Transverse colon (tissue), 4 donors: ENCODE measurements around the gene SRGN.

Experiments used
- CTCF ChIP-seq, 5 experiments: fragments of 200-600 bp in 3 of 5; fragments of 450-650 bp in 2 of 5; sonication (generic) in 3 of 5; IDR thresholded peaks; 1 replicate in 2 of 5; 2 replicates in 3 of 5; pipeline ENCODE4 v1.5.1; 2016 to 2017; ENCODE audit warnings: antibody characterized with exemption in 5 of 5, inconsistent platforms in 3 of 5, mild to moderate bottlenecking in 2 of 5, moderate library complexity in 1 of 5
- POLR2A ChIP-seq: fragments of 450-650 bp; IDR thresholded peaks from one replicate; pipeline ENCODE4 v1.6.1; 2016; ENCODE audit warnings: antibody characterized with exemption, mild to moderate bottlenecking, moderate library complexity
- POLR2AphosphoS5 ChIP-seq, 3 donors: sonication (generic); formaldehyde crosslinking; IDR thresholded peaks; one replicate each; pipeline ENCODE4 v1.6.1; 2016; ENCODE audit warnings: antibody characterized with exemption in 3 of 3

GRCh38 chr10:69096045-69096444 lies 8.1 kb downstream of the SRGN start:
- TF ChIP-seq POLR2A = no peak
- TF ChIP-seq CTCF (IDR thresholded peaks at IDR 0.05) = no peak
- TF ChIP-seq POLR2AphosphoS5 (IDR thresholded peaks at IDR 0.05) = no peak
